Measurements from ENCODE around the gene PGK1.
A peak's percentile ranks its signal among the peaks of the same experiment; 100 is the strongest.
"Not testable (repeated sequence)": the region's sequence is repeated elsewhere in the genome, so short reads cannot be mapped to it uniquely, and the experiment has no call there.

PGK1 gene

GRCh38 chrX:78103623-78104446 is at the start of gene PGK1:
PGK1 (plus strand) TSS chrX:78104248; CDS start chrX:78104341, 93 bp downstream.
- DNase-seq (ENCODE audit: low read depth in 2 of 2), result peak; percentile 77 to 84

DNA sequence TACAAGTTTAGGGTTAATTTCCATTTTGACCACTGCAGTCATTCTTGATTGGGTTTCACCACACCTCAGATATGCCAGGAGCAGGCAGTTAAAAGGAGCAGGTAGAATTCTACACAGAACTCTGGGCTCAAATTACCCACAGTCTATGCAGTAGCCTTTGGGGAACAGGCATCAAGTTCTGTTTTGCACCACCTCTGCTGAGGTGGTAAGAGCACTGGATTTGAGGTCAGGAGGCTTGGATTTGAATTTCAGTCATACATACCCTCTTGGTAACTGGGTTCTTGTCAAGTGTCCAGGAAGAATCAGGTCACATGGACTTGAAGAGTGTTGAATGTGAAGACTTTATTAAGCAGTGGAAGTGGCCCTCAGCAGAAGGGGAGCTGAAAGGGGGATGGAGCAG is 40.4 kb upstream of the PGK1 start:
- no peak for DNase-seq (ENCODE audit: low read depth in 2 of 2)

DNA sequence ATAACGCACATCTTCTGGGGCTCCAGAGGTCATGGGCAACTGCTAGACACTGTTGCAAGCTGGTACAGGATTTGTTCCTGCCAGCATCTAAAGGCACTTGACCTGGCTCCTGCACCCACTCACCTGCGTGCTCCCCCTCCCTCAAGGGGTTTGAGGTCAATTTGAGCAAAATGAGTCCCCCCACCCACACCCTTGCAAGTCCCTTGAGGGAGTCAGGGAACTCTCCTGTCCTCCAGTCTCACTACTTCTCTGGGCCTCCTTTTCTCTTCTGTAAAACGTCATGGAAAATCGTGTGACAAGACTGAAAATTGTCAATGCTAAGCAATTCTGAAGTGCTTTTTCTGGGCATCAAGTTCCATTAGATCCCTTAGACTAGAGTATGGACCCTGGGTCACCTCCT is 39.9 kb upstream of the PGK1 start:
- no peak for DNase-seq (ENCODE audit: low read depth in 2 of 2)

DNA sequence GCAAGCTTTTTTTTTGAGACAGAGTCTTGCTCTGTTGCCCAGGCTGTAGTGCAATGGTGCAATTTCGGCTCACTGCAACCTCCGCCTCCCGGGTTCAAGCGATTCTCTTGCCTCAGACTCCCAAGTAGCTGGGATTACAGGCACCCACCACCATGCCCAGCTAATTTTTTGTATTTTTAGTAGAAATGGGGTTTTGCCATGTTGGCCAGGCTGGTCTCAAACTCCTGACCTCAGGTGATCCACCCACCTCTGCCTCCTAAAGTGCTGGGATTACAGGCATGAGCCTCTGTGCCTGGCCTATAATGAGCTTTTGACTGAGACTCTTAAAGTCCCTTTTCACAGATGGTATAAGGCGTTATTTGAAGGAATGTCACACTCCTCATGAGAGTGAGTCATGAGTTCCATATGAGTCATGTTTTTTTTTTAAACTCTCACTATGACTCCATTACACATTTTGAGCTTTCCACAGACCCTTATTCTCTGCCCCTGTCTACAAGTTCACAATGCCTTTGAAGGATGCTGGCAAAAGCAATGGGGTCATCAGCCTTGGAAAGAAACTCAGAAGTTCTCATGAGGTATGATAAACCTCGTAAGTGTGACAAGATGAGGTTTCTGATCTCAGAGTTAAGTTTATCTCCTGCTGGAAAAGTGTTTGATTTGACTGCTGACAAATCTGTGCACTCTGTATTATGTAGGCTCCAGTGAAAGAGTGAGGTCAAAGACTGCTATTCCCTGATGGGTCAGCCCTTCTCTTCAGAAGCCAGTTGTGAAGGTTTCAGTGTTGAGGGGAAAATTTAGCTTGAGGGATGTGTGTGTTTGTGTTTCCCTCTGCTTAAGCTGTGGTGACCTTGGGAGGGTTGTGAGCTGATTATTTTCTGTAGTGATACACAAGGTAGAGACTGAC is 39.1 kb upstream of the PGK1 start:
- not testable (repeated sequence) for DNase-seq (ENCODE audit: low read depth in 2 of 2)

DNA sequence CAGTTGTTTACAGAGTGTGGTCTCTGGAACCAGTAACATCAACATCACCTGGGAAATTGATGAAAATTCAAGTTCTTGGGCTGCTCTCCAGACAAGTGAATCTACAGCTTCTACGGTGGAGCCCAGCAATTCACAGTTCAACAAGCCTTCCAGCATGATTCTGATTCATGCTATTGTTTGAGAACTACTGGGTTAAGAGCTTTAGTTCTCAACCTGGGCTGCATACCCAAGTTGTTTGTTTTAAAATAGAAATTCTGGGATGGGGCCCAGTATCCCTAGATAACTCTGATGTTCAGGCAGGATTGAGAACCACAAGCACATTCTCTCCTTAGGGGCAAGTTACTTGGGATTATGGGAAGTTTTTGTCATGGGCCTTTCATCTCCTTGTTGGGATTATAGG is 37.9 kb upstream of the PGK1 start:
- DNase-seq (ENCODE audit: low read depth in 2 of 2), result no peak

DNA sequence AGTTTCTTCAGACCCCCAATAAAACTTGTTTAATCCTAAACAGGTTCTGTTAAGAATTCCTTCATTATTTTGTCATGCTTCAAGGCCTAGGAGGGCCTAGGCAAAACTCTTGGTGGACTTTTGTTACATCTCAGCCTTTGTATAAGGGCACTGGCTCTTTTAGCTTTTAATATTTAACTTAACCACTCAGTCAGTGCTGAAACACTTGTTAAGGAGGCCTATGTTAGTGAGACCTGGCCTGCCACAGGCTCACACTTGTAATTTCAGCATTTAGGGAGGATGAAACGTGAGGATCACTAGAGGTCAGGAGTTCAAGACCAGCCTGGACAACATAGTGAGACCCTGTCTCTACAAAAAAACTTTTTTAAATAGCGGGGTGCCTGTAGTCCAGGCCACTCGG is 32.7 kb upstream of the PGK1 start:
- no peak for DNase-seq (ENCODE audit: low read depth in 2 of 2)

GRCh38 chrX:78073147-78074077 is 30.6 kb upstream of the PGK1 start:
- peak; percentile 8 to 13 for DNase-seq (ENCODE audit: low read depth in 2 of 2)

DNA sequence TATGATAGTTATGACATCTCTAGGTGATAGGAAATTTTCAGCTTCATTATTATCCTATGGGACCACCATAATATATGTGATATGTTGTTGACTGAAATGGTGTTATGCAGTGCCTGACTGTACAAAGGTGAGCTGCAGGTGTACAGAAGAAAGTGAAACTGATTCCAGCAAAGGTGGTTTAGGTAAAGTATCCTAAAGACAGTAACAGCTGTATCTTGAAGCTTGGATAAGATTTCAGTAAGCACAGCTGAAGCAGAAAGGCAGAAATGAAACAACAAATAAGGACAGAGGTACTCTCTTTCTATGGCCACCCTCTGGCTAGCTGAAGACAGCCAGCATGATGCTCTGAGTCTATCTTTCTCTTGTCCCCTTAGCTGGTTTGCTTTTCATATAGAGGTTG is 30.0 kb upstream of the PGK1 start:
- DNase-seq (ENCODE audit: low read depth in 2 of 2), result no peak

DNA sequence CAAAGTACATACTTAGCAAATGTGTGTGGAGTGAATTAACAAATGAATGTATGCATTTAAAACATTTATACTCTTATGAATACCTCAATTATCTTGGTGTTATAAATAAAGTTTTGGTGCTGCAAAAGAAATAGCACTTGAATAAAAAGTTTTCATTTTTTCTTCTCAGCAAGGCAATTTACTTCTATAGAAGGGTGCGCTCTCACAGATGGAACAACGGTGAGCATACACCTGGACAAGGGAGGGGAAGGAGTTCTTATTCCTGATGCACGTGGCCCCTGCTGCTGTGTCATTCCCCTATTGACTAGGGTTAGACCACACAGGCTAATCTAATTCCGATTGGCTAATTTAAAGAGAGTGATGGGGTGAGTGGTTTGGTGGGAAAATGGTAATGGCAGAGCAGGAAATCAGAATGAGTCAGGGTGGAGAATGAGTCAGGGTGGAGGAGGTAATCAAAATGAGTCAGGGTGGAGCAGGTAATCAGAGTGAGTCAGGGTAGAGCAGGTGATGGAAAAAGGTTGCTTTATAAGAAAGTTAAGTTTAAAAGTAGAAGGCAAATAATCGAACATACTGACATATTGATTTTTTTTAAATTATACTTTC is 28.2 kb upstream of the PGK1 start:
- no peak for DNase-seq (ENCODE audit: low read depth in 2 of 2)

GRCh38 chrX:78081413-78081812 is 22.6 kb upstream of the PGK1 start:
- not testable (repeated sequence) for DNase-seq (ENCODE audit: low read depth in 2 of 2)

DNA sequence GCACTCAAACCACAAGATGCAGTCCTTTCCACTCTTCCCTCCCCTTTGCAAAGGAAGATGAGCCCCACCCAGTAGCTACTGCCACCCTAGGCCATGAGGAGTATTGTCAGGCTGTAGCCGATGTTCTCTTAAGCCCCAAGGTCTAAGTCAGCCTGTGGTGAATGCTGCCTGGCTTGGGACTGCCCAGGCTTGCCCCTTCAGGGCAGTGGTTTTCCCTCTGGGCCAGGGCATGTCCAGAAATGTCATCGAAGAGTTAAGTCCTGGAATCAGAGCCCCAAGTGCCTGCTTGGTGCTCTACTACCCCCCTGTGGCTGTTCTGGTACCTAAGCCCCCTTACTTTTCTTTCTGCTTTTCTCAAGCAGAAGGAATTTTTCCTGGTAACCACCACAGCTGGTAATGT is 11.8 kb upstream of the PGK1 start:
- no peak for DNase-seq (ENCODE audit: low read depth in 2 of 2)

DNA sequence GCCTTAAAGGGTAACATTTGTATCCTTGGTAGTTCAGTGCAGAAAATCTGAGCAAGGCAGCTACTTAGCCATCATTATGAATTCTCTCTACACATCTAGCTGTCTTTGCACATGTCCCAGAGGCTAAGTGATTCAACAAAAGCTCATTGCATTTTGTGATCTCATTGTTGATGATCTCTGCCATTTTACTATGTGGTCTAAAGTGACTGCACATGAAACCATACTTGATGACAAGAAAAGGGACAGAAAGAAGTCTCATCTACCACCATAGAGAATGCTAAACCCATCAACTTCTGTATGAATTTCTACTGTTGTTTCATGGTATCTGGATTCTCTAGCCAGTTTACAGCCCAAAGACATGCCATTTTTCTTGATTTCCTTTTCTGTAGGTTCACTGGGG is 5.9 kb upstream of the PGK1 start:
- DNase-seq (ENCODE audit: low read depth in 2 of 2), result no peak

DNA sequence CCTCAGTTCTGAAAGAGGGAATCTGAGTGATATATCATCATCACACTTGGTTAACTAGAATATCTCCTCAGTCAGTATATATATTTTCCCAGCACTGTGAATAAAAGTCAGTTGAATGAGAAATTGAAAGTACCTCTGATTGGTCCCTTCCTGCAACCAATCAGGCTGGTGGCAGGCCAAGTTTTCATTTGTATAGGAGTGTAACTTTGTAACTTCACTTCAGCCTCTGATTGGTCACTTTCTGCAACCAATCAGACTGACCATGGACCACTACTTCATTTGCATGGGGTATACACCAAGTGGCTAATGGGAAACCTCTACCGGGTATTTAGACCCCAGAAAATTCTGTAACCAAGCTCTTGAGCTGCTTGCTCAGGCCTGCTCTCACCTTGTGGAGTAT is 2.0 kb upstream of the PGK1 start:
- DNase-seq (ENCODE audit: low read depth in 2 of 2), result no peak

GRCh38 chrX:78103001-78103622 is 936 bp upstream of the PGK1 start:
- no peak for DNase-seq (ENCODE audit: low read depth in 2 of 2)

DNA sequence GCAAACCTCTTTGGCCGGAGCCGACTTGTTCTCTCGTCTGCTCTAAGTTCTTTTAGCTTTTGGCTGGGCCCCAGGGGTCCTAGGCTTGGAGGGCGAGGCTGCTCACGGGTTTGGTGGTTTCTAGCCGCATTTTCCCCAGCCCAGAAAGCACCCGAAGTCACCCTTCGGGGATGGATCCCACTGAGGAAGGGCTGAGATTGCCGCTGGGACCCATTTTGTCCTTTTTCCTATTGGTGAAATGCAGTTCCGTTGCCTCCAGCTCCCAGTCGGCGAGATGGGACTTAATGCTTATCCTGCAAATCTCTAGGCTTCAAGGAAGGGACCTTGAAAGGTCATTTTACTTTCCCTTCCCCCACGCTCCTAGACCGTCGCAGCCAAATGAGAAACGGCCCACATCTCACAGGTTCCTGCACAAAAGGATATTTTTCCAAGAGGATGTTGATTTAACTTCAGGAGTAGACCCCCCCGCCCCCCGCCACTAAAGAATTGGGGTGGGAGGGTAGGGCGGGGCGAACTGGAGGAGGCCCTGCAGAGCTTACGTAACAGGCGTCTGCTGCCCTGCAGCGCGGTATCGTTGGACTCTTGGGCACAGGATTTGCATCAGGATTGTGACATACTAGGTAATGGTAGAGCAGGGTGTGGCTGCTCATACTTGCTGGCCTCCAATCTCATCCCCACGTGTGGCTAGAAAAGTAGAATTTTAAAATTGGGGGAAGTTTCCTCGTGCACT is 564 bp downstream of the PGK1 start:
- no peak for DNase-seq (ENCODE audit: low read depth in 2 of 2)

DNA sequence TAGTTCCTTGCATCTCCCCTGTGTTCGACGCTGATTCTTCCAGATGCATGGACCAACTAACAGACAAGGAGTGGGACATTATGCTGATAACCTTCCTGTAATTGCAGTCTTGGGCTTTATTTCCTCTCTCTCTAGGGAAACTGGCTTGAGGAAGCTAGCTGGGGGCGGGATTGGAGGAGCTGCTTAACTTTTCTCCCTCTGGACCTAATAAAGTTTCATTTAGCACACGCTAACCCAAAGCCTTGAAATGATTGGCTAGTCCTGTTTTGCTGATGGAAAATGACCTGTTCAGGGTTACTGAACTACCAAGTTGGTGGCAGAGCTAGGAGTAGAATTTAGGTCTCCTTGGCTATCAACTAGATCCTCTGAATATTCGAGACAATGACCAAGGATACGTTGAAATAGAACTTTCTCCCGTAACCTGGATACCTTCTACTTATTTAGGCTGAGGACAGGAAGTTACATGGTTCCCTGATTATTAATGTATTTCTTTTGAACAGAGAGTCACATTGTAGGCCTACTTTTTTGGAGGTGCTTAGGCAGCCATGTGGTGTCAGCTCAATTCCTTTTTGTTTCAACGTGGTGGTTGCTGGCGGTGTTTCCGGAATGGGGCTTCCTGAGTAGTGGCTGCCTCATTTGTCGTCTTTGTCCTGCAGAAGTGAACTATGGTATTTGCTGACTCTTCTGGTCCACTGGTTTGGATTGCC is 2.0 kb downstream of the PGK1 start:
- no peak for DNase-seq (ENCODE audit: low read depth in 2 of 2)

GRCh38 chrX:78106651-78106986 is 2.6 kb downstream of the PGK1 start:
- no peak for DNase-seq (ENCODE audit: low read depth in 2 of 2)

DNA sequence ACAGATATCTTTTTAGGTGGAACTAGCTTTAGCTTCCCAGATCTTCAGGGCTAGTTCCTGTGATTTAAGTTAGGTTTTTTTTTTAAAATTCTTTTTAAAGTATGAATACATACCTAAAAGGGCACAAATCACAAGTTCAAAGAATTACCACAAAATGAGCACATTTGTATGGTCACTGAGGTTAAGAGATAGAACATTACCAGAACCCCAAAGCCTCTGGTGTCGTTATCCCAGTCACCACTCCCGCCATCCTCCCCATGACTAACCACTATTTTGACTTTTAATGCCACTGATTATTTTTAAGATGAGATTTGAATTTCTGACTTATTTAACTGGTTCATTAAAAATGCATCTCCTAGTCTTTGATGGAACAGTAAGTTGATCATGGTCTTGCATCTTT is 5.4 kb downstream of the PGK1 start:
- no peak for DNase-seq (ENCODE audit: low read depth in 2 of 2)

GRCh38 chrX:78111140-78111931 is 7.3 kb downstream of the PGK1 start:
- DNase-seq (ENCODE audit: low read depth in 2 of 2), result no peak
